GM18868 (cell line): ENCODE results near the gene SH2D1A.
"Not testable (repeated sequence)": the region's sequence is repeated elsewhere in the genome, so short reads cannot be mapped to it uniquely, and the experiment has no call there.

Experiments used
- ATAC-seq: cut with Tn5 transposase; IDR thresholded peaks from one replicate; pipeline ENCODE4 v1.9.1; 2021; ENCODE audit warnings: mild to moderate bottlenecking, moderate library complexity; ENCODE audit not compliant: unreplicated experiment

SH2D1A gene

GRCh38 chrX:124346117-124346876 is at the start of gene SH2D1A:
Gene SH2D1A (plus strand): TSS chrX:124346563. CDS start chrX:124346643, 80 bp downstream.
- no peak for ATAC-seq

DNA sequence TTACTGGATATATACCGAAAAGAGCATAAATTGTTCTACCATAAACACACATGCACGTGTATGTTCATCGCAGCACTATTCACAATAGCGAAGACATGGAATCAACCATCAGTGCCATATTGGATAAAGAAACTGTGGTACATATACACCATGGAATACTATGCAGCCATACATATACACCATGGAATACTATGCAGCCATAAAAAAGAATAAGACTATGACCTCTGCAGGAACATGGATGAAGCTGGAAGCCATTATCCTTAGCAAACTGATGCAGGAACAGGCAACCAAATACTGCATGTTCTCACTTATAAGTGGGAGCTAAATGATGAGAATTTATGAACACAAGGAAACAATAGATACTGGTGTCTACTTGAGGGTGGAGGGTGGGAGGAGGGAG is 47.0 kb upstream of the SH2D1A start:
- not testable (repeated sequence) for ATAC-seq

DNA sequence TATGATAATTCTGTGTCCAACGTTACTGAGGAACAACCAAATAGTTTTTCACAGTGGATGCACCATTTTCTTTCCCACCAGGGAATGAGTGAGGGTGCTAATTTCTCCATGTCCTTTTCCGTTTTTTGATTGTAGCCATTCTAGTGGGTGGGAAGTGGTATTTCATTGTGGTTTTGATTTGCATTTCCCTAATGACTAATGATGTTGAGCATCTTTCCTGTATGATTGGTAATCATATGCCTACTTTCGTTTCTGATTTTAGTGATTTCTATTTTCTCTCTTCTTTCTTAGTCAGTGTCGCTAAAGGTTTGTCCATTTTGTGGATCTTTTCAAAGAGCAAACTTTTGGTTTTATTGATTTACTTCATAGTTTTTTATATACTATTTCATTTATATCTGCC is 46.0 kb upstream of the SH2D1A start:
- peak; percentile 60 for ATAC-seq

DNA sequence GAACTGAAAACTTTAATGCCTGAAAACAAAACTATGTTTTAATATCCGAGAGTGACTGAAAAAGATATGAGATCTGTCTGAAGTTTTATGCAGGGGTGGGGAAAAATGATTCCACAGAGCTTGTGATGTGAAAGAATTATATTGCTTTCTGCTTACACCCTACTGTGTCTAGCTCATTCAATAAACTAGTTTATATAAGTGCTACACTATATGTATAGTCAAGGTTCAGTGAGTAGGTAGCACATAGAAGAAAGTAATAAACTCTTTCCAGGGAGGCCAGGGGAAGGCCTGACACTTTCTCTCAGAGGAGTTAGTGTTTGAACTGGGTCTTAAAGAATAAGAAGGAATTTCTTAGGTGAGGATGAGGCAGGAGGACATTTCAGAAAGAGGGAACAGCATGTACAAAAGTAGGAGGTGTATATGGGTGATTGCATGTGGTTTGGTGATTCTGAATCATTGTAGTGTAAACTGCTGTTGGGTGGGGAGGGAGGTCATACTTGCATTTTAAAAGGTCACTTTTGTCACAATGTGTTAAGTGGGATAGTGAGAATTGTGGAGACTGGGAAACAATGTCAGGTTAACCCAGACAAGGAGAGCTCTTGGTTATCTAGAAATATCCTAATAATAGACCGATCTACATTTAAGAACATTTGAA is 39.0 kb upstream of the SH2D1A start:
- ATAC-seq, result no peak

GRCh38 chrX:124325732-124326131 is 20.6 kb upstream of the SH2D1A start:
- ATAC-seq, result no peak

DNA sequence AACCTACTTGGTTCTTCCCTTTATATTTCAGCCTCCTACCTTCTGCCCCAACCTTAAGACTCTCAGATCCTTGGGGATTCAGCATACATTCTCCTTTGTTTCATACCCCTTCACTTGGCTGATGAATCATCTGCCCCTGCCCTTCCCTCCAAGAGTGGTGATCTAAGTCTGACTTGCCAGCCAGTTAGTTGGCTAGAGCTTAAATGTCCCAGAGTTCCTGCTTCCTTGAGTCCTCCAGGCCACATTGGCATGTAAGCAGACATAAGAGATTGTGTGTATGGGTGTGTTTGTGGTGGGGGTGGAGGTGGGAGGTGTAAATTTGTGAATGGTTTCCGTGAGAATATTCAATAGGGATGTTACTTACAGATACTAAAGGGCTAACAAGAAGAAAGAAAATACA is 17.6 kb upstream of the SH2D1A start:
- ATAC-seq, result no peak

- no peak for ATAC-seq
Measured at GRCh38 chrX:124332481-124333424, 13.6 kb upstream of the SH2D1A start, which contains the start of gene TEX13D. Gene TEX13D (plus strand): TSS chrX:124332660. CDS start chrX:124332918, 258 bp downstream.

GRCh38 chrX:124333862-124334261 is 12.5 kb upstream of the SH2D1A start:
- no peak for ATAC-seq

GRCh38 chrX:124334555-124334954 is 11.8 kb upstream of the SH2D1A start:
- ATAC-seq, result not testable (repeated sequence)

GRCh38 chrX:124335598-124335997 is 10.8 kb upstream of the SH2D1A start:
- ATAC-seq, result no peak

- ATAC-seq, result no peak
Measured at GRCh38 chrX:124337916-124338315, 8.4 kb upstream of the SH2D1A start.

DNA sequence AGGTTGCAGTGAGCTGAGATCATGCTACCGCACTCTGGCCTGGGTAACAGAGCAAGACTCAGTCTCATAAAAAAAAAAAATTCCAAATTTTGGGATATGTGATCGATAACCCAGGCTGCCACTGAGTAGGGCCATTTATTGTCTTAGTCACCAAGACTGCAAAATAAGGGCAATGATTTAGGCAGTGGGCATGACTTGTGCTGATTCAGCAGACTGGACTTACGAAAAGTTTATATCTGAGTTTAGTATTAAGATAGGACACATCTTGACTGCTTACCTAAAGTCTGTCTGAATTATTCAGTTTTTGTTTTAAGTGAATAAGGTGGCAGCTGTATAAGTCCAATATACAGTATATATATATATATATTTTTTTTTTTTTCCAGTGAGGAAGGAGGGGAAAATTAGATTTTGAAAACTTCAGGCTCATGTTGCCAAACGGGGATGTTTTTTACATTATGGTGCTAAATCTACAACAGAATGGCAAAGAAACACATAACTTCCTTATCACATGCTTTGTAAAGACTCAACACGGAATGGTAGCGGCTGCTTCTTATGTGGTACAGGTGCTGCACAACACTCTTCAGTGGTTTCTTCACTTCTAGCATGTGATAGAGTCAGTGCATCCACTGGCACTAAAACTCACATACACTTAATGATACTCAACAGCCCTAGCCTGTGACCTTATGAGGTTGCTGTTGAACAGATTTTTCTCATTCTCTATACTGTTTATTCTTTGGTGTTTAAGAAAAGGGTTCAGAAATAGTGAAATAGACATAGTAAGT is 7.4 kb upstream of the SH2D1A start:
- ATAC-seq, result no peak

DNA sequence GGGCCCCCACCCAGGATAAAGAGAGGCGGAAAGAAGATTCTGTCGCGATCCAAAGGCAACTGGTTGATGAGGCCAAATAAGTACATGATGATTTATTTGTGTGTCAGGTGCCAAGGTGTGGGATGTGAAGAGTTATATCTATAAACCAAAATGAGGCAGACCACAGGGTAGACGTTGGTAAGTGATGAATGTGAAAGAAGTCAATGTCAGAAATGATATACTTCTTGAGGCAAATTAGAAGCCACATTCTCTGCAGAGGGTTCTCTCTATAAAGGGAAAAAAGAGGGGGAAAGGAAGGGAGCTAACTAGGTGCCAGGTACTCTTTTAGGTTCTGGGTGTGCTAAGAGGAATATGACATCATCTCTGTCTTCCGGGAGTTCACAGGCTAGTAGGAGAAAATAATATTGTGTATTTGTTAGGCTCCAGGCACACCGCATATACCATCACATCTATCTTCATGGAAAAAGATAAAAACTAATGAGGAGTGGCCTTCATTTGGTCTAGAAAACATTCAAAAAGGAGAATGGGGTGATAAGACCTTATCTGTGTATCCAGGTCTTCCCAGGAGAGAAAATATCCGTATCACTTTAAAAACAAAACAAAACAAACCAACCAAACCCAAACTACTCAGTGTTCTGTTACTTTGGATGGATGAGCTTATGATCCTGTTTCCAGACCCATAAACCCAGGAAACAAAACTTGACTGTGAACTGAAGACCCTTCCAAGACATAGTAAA is 4.8 kb upstream of the SH2D1A start:
- ATAC-seq, result no peak

DNA sequence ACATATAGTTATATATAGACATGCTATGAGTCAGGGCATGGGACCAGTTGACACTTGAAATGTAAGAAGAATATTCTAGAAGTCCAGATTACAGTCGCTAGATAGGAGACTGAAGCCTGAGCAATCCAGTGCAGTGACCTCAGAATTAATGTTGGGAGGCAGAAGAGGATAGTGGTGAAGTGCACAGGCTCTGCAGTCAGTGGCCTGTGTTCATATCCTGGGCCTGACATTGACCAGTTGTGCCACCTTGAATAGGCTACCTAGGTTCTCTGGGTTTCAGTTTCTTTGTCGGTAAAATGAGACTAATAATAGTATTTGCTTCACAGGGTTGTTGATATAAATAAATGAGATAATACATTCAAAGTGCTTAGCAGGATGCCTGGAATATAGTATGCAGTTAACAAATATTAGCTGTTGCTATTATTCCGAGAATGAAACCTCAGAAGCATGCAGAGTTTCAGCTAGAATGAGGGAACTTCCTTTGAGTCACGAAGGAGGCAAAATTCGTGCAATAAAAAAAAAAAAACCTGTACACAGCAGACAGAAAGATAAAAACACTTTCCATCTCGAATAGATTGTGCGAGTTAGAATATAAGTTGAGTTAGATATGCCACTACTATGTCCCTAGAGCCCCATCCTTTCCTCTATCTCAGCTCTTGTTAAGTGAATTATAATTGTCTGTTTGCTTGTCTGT is 4.0 kb upstream of the SH2D1A start:
- peak; percentile 36 for ATAC-seq

- ATAC-seq, result no peak
Measured at GRCh38 chrX:124343016-124343415, 3.3 kb upstream of the SH2D1A start.

- peak; percentile 44 for ATAC-seq
Measured at GRCh38 chrX:124344246-124344645, 2.1 kb upstream of the SH2D1A start.

DNA sequence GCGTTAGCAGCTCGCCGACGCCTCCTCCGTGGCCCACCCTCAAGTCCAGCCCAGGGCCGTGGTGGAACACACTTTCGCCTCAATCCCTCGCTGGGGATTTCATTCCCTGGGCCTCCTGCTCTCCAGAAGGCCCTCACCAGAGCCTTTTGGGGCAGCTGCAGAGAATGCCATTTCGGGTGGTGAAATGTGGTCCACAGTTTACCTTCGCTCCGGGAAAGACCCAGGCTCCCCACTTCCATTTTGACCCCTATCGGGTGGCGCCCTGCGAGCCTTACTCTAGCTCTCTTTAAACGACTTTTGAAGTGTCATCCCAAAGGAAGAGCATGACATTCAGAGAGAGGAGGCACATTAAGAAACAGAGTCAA is 496 bp downstream of the SH2D1A start:
- ATAC-seq, result no peak

DNA sequence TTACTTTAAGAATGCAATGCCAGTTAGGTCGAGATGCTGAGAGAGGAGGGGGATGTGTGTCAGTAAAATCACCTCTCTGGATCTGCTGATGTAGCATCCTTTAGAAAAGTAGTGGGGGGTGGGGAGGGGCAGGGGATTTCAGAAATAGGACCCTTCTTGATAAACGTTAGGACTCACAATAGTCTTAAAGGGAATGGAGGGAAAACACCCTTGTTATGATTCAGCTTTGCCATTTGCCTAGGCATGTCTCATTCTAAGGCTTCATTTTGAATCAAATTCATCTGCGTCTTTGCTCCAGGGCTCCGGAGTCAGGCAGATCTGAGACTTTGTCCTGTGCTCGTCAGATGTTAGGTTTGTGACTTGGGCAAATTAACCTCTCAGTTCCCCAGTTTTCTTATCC is 879 bp downstream of the SH2D1A start:
- no peak for ATAC-seq

DNA sequence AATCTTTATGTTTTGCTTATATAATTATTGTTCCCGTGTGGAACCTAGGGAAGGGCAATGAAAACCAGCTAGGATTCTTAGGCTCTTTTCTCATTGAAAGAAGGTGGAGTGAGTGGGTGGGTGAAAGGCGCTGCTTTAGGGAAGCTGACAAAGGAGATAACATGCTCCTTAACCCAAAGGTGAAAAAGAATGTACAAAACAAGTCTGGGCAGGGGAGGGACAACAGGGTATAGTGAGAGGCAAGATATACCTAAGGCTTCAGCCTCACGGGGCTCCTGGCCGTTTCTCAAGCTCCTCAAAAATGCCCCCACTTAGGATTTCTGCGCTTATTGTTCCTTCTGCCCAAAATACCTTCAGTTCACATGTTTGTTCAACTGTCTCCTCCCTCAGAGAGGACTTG is 1.8 kb downstream of the SH2D1A start:
- ATAC-seq, result no peak
